HT-29 (cell line): Measurements from ENCODE around the gene PARVB. TPM values are rescaled to one million over a fixed set of nuclear protein-coding genes. Genes with fewer than 3 reads are reported as not detected.
"Not testable (repeated sequence)": the region's sequence is repeated elsewhere in the genome, so short reads cannot be mapped to it uniquely, and the experiment has no call there.

ENCODE experiments used
- DNase-seq: peaks from one replicate; pipeline ENCODE4 v3.0.0-alpha.2; 2015; ENCODE audit warnings: low spot score
- total RNA-seq: library from RNA; depleted of rRNA; stranded (reverse); fragments of >200 nt; shearing (Covaris generic); gene quantifications from 2 replicates; pipeline ENCODE4 v1.2.3, GENCODE V29; 2014

PARVB gene
- total RNA-seq, 1 experiment from 2014 or later = not detected

DNA sequence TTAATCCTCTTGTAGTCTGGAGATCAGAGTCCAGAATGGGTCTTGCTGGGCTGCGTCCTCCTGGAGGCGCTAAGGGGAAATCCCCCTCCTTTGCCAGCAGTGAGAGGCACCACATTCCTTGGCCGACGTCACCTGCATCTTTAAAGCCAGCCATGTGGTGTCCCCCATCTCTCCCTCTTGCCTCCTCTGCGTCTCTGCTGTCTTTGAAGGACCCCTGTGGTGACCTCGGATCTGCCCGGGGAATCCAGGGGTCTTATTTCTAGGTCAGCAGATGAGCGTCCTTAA, 27.2 kb upstream of the PARVB start:
- DNase-seq = no peak

- DNase-seq = no peak
Measured at GRCh38 chr22:43998679-43999264, 25.3 kb upstream of the PARVB start.

DNA sequence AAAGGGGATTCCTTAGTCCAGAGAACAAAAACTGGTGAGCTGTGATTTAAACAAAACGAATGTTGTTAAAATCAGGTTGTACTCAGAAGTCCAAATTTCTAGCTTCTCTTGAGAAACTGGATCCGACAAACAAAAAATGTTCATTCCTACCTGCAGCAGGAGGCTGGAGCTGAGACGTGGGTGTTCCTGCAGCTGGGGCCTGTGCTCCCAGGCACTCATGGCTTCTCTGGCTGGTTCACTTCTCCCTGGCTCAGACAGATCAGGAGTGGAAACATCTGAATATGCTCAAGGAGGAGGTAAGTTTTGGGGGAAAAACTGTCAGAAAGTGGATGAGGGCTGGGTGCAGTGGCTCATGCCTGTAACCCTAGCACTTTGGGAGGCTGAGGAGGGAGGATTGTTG, 24.7 kb upstream of the PARVB start:
- no peak for DNase-seq

DNA sequence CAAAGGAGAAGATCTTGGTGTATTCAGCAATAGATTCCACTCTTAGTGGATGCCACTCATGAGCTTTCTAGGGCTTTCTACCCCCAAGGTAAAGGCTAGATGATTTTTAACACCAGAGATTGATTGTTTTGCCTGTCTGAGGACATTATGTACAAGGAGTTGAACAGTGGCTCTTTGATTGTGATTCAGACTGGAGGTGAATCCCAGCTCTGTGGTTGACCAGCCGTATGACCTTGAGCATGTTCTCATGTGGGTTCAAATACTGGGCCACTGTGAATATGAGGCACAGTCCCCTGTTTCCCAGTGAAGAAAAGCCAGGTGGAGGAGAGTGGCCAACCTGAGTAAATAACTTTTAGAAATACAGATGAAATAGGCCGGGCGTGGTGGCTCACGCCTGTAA, 24.0 kb upstream of the PARVB start:
- DNase-seq = no peak

GRCh38 chr22:44001521-44001920, 22.6 kb upstream of the PARVB start:
- DNase-seq = no peak

GRCh38 chr22:44002324-44002723, 21.8 kb upstream of the PARVB start:
- no peak for DNase-seq

- no peak for DNase-seq
Measured at GRCh38 chr22:44002997-44003396, 21.1 kb upstream of the PARVB start.

- DNase-seq = no peak
Measured at GRCh38 chr22:44003405-44004103, 20.5 kb upstream of the PARVB start.

GRCh38 chr22:44004104-44004460, 20.0 kb upstream of the PARVB start:
- DNase-seq = no peak

GRCh38 chr22:44005524-44005923, 18.6 kb upstream of the PARVB start:
- no peak for DNase-seq

GRCh38 chr22:44012162-44012561, 11.9 kb upstream of the PARVB start:
- DNase-seq = no peak

DNA sequence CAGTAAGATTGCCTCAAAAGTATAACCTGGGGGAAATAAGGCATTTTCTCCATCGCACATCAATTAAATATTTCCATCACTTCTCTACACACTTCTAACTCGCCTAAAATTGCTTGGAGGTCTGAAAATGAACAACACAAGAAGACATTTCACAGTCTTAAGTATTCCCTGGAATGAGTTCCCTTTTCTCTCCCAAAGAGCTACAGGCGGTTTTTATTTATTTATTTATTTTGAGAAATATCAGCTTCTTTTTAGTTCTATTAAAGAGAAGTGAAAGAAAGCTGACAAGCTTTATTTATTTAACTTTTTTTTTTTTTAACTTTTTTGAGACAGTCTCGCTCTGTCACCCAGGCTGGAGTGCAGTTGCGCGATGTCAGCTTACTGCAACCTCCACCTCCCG, 11.5 kb upstream of the PARVB start:
- DNase-seq = no peak

DNA sequence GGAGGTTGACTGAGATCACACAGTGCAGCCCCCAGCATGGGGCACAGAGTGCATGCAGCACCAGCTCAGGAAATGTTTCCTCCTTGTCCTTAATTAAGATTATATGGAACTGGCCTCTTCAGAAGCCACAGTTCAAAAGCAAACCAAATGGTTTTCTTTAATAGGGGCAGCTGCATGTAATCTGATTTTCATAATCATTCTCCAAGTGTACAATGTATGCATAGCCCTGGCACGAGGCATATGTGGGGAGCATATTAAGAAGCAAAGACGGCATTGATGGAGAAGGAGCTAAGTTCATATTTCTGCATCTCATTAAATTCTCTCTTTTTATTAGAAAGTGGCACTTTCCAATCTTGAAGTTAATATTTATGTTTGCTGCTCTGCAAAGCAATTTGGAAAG, 9.9 kb upstream of the PARVB start:
- DNase-seq = no peak

- not testable (repeated sequence) for DNase-seq
Measured at GRCh38 chr22:44016586-44016985, 7.5 kb upstream of the PARVB start.

DNA sequence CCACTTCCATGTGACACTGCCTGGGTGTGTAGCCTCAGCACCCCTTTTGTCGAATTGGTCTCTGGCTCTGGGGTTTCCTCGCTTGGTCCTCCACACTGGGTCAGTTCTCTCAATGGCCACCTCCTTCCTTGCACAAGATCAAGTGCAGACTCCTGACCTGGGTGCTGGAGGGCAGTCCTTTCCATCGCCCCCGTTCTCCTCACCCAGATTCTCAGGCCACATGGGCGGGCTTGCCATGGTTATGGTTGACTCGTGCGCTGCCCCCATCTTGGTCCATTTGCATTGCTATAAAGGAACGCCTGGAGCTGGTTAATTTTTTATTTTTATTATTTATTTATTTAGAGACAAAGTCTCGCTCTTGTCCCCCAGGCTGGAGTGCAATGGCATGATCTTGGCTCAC, 5.5 kb upstream of the PARVB start:
- no peak for DNase-seq

- DNase-seq = no peak
Measured at GRCh38 chr22:44019416-44019815, 4.7 kb upstream of the PARVB start.

DNA sequence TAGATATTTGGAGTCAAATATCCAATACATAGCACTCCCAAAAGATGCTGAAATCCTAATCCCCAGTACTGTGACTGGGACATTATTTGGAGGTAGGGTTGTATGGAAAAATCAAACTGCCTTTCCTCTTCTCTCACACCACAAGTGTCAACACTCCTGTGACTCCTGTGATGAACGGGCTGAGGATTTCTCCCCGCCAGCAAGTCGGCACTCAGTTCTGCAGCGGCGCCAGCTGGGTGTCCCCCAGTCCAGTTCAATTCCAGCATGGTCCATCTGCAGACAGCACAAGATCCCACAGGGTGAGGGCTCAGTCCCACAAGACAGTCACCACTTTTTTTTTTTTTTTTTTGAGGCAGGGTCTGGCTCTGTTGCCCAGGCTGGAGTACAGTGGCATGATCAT, 4.3 kb upstream of the PARVB start:
- no peak for DNase-seq

DNA sequence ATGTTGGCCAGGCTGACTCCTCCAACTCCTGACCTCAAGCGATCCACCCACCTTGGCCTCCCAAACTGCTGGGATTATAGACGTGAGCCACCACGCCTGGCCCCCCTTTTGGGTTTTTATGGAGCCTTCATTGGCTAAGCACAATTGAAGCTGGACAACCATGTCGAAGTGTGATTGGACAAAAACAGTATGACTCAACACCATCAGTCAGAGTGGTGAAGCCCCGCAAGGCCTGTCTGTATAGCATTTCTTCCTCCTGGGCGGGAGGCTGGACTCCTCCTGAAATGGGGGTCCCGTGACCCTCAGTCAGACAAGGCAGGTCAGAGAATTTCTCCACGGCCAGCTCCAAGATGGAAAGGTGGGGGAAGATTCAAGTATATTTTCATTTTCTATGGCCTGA, 3.1 kb upstream of the PARVB start:
- DNase-seq = no peak

GRCh38 chr22:44023404-44024287, 456 bp upstream of the PARVB start:
- DNase-seq = no peak

GRCh38 chr22:44025171-44026065, 1.3 kb downstream of the PARVB start:
- DNase-seq = no peak

- no peak for DNase-seq
Measured at GRCh38 chr22:44026066-44026629, 2.0 kb downstream of the PARVB start.
